ENCODE data around the gene HSP90AA1.

Gene HSP90AA1

DNA sequence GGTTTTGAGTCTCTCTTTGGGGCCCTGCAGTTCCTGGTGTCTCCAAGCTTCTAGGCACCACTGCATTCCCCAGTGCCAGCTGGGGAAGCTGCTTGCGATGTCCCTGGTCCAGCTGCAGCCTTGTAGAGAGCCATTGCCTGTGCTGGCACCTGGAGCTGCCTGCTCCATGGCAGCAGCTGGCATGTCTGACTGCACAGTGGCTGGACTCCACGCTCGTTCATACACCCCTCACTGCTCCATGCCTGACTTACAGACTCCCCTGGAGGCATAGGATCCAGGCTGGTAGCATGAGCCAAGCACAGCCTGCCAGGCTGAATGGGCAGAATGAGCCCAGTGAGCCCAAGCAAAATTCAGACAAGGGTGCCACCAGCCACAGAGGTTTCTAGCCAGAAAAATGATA is 31.0 kb upstream of the HSP90AA1 start:
- TF ChIP-seq, protein P1, sequence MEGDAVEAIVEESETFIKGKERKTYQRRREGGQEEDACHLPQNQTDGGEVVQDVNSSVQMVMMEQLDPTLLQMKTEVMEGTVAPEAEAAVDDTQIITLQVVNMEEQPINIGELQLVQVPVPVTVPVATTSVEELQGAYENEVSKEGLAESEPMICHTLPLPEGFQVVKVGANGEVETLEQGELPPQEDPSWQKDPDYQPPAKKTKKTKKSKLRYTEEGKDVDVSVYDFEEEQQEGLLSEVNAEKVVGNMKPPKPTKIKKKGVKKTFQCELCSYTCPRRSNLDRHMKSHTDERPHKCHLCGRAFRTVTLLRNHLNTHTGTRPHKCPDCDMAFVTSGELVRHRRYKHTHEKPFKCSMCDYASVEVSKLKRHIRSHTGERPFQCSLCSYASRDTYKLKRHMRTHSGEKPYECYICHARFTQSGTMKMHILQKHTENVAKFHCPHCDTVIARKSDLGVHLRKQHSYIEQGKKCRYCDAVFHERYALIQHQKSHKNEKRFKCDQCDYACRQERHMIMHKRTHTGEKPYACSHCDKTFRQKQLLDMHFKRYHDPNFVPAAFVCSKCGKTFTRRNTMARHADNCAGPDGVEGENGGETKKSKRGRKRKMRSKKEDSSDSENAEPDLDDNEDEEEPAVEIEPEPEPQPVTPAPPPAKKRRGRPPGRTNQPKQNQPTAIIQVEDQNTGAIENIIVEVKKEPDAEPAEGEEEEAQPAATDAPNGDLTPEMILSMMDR (IDR thresholded peaks at IDR 0.05) = no peak

- TF ChIP-seq, protein P1 (IDR thresholded peaks at IDR 0.05) = no peak
Observed at GRCh38 chr14:102116361-102117180, 29.7 kb upstream of the HSP90AA1 start.

DNA sequence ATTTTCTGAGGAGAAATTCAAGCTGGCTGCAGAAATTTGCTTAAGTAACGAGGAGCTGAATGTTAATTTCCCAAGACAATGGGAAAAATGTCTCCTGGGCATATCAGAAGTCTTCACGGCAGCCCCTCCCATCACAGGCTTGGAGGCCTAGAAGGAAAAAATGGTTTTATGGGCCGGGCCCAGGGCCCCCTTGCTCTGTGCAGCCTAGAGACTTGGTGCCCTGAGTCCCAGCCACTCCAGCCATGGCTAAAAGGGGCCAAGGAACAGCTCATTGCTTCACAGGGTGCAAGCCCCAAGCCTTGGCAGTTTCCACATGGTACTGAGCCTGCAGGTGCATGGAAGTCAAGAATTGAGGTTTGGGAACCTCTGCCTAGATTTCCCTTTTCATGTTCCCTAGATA is 24.3 kb upstream of the HSP90AA1 start:
- TF ChIP-seq, protein P1 (IDR thresholded peaks at IDR 0.05) = no peak

- TF ChIP-seq, protein P1 (IDR thresholded peaks at IDR 0.05) = no peak
Observed at GRCh38 chr14:102105369-102105768, 18.5 kb upstream of the HSP90AA1 start.

DNA sequence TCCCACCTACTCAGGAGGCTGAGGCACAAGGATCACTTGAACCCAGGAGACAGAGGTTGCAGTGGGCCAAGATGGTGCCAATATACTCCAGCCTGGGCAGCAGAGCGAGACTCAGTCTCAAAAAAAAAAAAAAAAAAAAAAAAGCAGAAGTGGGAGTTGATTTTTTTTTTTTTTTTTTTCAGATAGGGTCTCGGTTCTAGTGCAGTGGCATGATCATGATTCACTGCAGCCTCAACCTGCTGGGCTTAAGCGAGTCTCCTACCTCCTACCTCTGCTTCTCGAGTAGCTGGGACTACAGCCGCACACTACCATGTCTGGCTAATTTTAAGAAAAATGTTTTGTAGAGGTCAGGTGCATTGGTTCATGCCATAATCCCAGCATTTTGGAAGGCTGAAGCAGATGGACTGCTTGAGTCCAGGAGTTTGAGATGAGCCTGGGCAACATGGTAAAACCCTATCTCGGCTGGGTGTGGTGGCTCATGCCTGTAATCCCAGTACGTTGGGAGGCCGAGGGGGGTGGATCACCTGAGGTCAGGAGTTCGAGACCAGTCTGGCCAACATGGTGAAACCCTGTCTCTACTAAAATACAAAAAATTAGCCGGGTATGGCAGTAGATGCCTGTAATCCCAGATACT is 16.3 kb upstream of the HSP90AA1 start:
- TF ChIP-seq, protein P1 (IDR thresholded peaks at IDR 0.05) = no peak

- TF ChIP-seq, protein P1 (IDR thresholded peaks at IDR 0.05) = no peak
Observed at GRCh38 chr14:102097441-102098135, 10.7 kb upstream of the HSP90AA1 start.

DNA sequence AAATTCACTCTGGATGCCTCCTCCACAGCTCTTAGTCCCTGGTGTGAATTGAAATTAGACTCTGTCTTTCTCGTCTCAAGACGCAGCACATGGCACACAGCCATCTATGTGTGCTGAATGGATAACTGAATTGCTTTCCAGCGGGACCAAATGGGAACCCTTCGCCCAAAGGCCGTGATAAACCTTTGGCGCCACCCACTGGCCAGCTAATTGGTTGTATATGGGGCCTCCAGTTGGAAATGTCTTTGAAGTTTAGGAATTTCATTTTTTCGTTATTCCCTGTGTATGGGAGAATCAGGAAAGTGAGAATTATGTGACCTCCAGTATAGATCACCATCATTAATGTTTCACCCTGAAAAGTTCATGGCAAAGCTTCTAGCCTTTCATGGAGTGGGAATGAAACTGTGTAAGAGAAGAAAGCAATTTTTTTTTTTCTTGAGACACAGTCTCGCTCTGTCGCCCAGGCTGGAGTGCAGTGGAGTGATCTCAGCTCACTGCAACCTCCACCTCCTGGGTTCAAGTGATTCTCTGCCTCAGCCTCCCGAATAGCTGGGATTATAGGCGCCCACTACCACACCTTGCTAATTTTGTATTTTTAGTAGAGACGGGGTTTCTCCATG is 9.8 kb upstream of the HSP90AA1 start:
- TF ChIP-seq, protein P1 (IDR thresholded peaks at IDR 0.05) = peak; percentile 92
